Right ventricle myocardium inferior (tissue), 1 donor: ENCODE measurements around the gene TRNP1. TPM values are rescaled to one million over a fixed set of nuclear protein-coding genes. Genes with fewer than 3 reads are reported as not detected.

Source experiments
- ATAC-seq: fragments of 200-7000 bp; cut with Tn5 transposase; one replicate; pipeline ENCODE4 v1.9.1; 2020; ENCODE audit warnings: mild to moderate bottlenecking, moderate library complexity
- DNase-seq: peaks from one replicate; pipeline ENCODE4 v3.0.0; 2021; ENCODE audit errors: missing footprints
- intact Hi-C: fragments of 100-400 bp; cut with DNase I; formaldehyde crosslinking; loops from one replicate; pipeline ENCODE4 v1.11.0; 2022
- total RNA-seq: library from RNA; stranded (reverse); fragmentation: NEBNext Ultra II Directional; extraction: Animal tissue kit (Norgen Biotek cat#: 25700); gene quantifications from one replicate; pipeline ENCODE4 v1.2.1, GENCODE V29; 2021
- donor health status: DM: no; HTN: yes; CAD: no; lungs with severe emphysema.

TRNP1 gene
- total RNA-seq, 1 donor from 2014 or later = 26.9 TPM

GRCh38 chr1:27044613-27045151, 51.2 kb downstream of the TRNP1 start:
- DNase-seq (peak; percentile 92), ATAC-seq (peak; percentile 92)
- intact Hi-C loops = loop anchor here (2.0 to 10.0 kb wide), 3 partner anchors 48 to 340 kb away; partner anchors contain the start of gene CD164L2

DNA sequence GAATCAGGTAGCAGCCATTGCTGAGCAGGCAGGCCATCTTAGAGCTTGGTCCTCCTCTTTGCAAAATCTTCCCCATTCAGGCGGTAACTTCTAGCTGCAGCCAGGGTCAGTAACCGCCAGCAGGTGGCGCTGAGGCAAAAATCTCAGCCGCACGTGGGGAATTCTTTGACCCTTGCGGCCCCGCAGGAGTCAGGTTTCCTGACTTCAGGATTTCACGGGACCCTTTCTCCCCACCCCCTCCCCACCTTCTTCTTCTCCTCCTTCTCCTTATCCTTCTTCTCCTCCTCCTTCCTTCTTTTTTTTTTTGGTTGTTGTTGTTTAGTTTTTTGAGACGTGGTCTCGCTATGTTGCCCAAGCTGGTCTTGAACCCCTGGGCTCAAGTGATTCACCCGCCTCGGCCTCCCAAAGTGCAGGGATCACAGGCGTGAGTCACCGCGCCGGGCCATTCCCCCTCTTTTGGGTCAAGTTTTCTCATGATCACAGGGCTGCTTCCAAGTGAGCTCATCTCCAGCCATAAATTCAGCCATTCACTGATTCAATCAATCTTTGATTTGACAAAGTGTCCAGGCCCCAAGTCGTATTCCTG, 52.6 kb downstream of the TRNP1 start:
- intact Hi-C loops = loop anchor here (1.0 to 10.0 kb wide), 3 partner anchors 49 to 339 kb away; partner anchors contain the start of gene CD164L2
- ATAC-seq (peak; percentile 58), DNase-seq (peak; percentile 78)

DNA sequence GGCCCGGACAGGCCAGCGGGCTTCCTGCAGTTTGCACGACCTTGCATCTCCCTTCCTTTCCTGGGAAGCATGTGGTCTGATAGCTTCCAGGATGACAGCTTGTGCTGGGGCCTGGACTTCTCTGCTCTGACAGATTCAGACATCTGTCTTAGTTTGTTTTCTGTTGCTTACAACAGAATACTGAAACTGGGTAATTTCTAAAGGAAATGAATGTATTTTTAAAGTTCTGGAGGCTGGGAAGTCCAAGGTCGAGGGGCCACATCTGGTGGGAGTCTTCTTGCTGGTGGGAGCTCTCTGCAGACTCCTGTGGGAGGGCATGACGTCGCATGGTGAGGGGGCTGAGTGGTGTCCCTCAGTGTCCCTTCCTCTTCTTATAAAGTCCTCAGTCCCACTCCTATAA, 54.4 kb downstream of the TRNP1 start:
- no peak for ATAC-seq
- intact Hi-C loops = loop anchor here (10.0 kb wide), 1 partner anchor 337 kb away; the partner anchor contains the start of gene CD164L2
- no peak for DNase-seq

- ATAC-seq (no peak), DNase-seq (no peak)
- intact Hi-C loops = loop anchor here (10.0 kb wide), 1 partner anchor 336 kb away; the partner anchor contains the start of gene CD164L2
Measured at GRCh38 chr1:27049100-27049499, 55.6 kb downstream of the TRNP1 start.

DNA sequence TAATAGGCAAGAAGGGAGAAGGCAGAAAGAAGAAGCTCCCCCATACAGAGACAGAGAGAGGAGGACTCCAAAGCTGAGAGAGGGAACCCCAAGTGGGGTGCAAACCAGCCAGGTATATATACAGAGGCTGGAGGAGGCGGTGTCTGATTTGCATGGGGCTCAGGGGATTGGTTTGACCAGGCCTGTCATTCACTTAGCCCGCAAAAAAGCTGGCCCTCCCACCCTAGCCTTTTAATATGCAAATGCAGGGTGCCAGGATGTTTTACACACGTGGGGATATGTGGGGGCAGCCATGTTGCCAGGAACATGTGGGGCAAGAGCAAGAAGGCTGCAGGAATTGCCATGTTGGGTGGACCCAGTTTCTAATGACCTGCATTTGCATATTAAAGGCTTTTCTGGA, 56.1 kb downstream of the TRNP1 start:
- no peak for ATAC-seq
- intact Hi-C loops = loop anchor here (10.0 kb wide), 1 partner anchor 335 kb away; the partner anchor contains the start of gene CD164L2
- no peak for DNase-seq

Other genes starting within 250 kb of the TRNP1 start
- 6.1 TPM for gene PIGV, start 205.7 kb upstream of the TRNP1 start, total RNA-seq
- 17.7 TPM for gene ZDHHC18, start 167.0 kb upstream of the TRNP1 start, total RNA-seq
- gene SFN, start 130.5 kb upstream of the TRNP1 start, total RNA-seq = not detected
- 14.9 TPM for gene GPN2, start 103.4 kb upstream of the TRNP1 start, total RNA-seq
- gene GPATCH3, start 93.2 kb upstream of the TRNP1 start, total RNA-seq = 10.9 TPM
- gene NR0B2, start 79.7 kb upstream of the TRNP1 start, total RNA-seq = 4.7 TPM
- gene NUDC, start 71.9 kb upstream of the TRNP1 start, total RNA-seq = 72.5 TPM
- gene KDF1, start 33.2 kb upstream of the TRNP1 start, total RNA-seq = 0.68 TPM
- gene TENT5B, start 19.2 kb downstream of the TRNP1 start, total RNA-seq = 41.8 TPM
- gene SLC9A1, start 161.4 kb downstream of the TRNP1 start, total RNA-seq = 20.2 TPM
- 64.2 TPM for gene WDTC1, start 240.9 kb downstream of the TRNP1 start, total RNA-seq